Fibroblast of the aortic adventitia (primary cell): ENCODE data around the gene CHRND. TPM values are rescaled to one million over a fixed set of nuclear protein-coding genes. Genes with fewer than 3 reads are reported as not detected.

Source experiments
- DNase-seq: peaks from one replicate; pipeline ENCODE4 v3.0.0-alpha.2; 2010; ENCODE audit warnings: low read depth
- H3K4me3 ChIP-seq: 2 replicates; pipeline ENCODE4 v1.5.1; 2011; ENCODE audit warnings: low read depth, mild to moderate bottlenecking, control low read depth, low read length, moderate library complexity
- CTCF ChIP-seq: IDR thresholded peaks from 2 replicates; pipeline ENCODE4 v1.5.1; 2011; ENCODE audit warnings: mild to moderate bottlenecking, low read length, control low read depth, inconsistent platforms; ENCODE audit not compliant: insufficient read depth
- total RNA-seq: library from RNA; depleted of rRNA; stranded (reverse); fragments of >200 nt; gene quantifications from 2 replicates; pipeline ENCODE4 v1.2.3, GENCODE V29; 2012; ENCODE audit warnings: low replicate concordance

The CHRND gene
- total RNA-seq, 1 donor, result not detected

GRCh38 chr2:232492963-232493700 is 32.8 kb upstream of the CHRND start:
- no peak for DNase-seq
- no peak overlapping the region for H3K4me3 ChIP-seq
- TF ChIP-seq CTCF, result no peak

DNA sequence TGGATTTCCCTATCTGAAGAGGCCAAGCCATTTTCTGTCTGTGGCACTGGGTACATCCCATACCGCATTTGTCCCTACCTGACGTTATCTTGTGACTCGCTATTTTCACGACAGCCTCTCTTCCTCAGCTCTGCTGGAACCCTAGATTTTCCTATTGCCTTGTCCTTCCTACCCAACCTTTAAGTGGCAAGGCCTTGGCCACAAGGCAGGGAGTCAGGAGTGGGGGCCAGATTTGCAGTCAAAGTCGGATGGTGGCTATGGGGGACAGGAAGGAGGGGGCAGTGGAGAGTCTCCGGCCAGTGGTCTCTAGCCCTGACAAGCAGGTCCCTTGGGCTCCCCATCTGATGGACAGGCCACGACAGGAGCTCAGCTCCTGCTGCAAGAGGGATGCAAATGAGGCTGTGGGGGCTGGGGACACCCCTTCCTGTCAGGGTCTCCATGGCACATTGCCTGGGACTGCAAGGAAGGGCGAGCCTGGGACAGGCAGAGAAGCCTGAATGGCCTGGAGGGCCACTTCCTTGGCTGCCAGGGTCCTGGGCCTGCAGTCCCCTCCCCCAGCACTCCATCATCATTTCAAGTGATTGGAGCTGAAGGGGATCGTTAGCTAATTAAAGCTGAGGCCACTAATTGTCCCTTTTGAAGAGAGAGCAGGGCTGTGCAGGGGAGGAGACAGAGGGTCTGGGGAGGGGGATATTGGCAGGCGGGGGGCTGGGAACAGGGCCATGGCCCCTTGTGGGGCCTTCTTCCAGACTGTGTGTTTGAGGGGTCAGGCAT is 32.1 kb upstream of the CHRND start:
- TF ChIP-seq CTCF, result no peak
- no peak for DNase-seq
- no peak overlapping the region for H3K4me3 ChIP-seq

GRCh38 chr2:232494542-232494941 is 31.4 kb upstream of the CHRND start:
- H3K4me3 ChIP-seq, result no peak overlapping the region
- no peak for DNase-seq
- no peak for TF ChIP-seq CTCF

- H3K4me3 ChIP-seq, result no peak overlapping the region
- TF ChIP-seq CTCF, result no peak
- no peak for DNase-seq
Observed at GRCh38 chr2:232495292-232495691, 30.7 kb upstream of the CHRND start.

GRCh38 chr2:232496501-232497270 is 29.3 kb upstream of the CHRND start:
- TF ChIP-seq CTCF, result no peak
- H3K4me3 ChIP-seq, result no peak overlapping the region
- DNase-seq, result no peak

- no peak for TF ChIP-seq CTCF
- no peak overlapping the region for H3K4me3 ChIP-seq
- DNase-seq, result no peak
Observed at GRCh38 chr2:232497348-232497747, 28.6 kb upstream of the CHRND start.
